ENCODE measurements around the gene OR1I1.
"Not testable (repeated sequence)": the region's sequence is repeated elsewhere in the genome, so short reads cannot be mapped to it uniquely, and the experiment has no call there.

OR1I1 gene

DNA sequence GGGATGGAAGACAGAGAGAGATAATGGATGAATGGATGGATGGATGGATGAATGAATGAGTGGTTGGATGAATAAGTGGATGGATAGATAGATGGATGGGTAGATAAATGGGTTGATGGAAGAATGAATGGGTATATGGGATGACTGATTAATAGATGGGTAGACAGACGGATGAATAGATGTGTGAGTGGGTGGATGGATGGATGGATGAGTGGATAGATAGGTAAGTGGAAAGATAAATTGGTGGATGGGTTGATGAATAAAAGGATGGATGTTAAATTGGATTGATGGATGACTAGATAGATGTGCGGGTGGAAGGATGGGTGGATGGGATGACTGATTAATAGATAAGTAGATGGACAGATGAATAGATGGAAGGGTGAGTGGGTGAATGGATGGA, 31.4 kb upstream of the OR1I1 start:
- no peak overlapping the region for H3K9ac ChIP-seq
- H4K20me1 ChIP-seq, result no peaks in the 10 kb centered on the region
- H3K4me1 ChIP-seq, result no peaks in the 10 kb centered on the region
- no peak overlapping the region for H3K4me3 ChIP-seq
- no peaks in the 10 kb centered on the region for H3K36me3 ChIP-seq
- no peak overlapping the region for H3K27ac ChIP-seq
- H3K4me2 ChIP-seq, result no peak overlapping the region
- no peaks in the 10 kb centered on the region for H3K27me3 ChIP-seq
- H3K9me3 ChIP-seq, result no peaks in the 10 kb centered on the region
- no peak for TF ChIP-seq Cebpa-rat (IDR thresholded peaks at IDR 0.05)

DNA sequence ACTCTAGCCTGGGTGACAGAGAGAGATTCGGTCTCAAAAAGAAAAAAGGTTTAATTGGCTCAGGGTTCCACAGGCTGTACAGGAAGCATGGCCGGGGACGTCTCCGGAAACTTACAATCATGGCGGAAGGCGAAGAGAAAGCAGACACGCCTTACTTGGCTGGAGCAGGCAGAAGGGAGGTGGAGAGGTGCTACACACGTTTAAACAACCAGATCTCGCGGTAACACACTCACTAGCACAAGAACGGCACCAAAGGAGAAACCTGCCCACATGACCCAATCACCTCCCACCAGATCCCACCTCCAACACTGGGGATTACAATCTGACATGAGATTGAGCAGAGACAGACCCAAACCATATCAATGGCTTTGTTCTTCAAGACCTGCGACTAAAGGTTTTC, 20.0 kb upstream of the OR1I1 start:
- H3K4me3 ChIP-seq, result no peak overlapping the region
- no peak overlapping the region for H3K4me2 ChIP-seq
- no peaks in the 10 kb centered on the region for H3K36me3 ChIP-seq
- no peak overlapping the region for H3K27ac ChIP-seq
- no peaks in the 10 kb centered on the region for H3K9me3 ChIP-seq
- H3K4me1 ChIP-seq, result no peaks in the 10 kb centered on the region
- H3K9ac ChIP-seq, result no peak overlapping the region
- no peak for TF ChIP-seq Cebpa-rat (IDR thresholded peaks at IDR 0.05)
- no peaks in the 10 kb centered on the region for H4K20me1 ChIP-seq
- no peaks in the 10 kb centered on the region for H3K27me3 ChIP-seq

DNA sequence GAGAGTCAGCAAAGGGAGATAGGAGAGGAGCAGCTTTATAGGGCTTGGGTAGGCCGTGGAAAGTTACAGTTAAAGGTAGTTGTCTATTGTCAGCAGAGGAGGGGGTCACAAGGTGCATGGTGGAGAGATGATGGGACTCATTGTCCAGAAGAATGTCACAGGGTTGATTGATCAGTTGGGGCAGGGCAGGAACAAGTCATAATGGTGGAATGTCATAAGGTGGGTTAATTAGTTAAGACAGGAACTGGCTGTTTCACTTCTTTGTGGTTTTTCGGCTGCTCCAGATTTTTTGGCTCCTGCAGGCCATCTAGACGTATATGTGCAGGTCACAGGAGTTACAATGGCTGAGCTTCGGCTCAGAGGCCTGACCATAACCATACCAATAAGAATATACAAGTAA, 11.6 kb upstream of the OR1I1 start:
- not testable (repeated sequence) for H3K27me3 ChIP-seq, H3K4me1 ChIP-seq, H3K9ac ChIP-seq, H3K4me2 ChIP-seq, H3K9me3 ChIP-seq, H4K20me1 ChIP-seq, H3K27ac ChIP-seq, H3K4me3 ChIP-seq, H3K36me3 ChIP-seq

DNA sequence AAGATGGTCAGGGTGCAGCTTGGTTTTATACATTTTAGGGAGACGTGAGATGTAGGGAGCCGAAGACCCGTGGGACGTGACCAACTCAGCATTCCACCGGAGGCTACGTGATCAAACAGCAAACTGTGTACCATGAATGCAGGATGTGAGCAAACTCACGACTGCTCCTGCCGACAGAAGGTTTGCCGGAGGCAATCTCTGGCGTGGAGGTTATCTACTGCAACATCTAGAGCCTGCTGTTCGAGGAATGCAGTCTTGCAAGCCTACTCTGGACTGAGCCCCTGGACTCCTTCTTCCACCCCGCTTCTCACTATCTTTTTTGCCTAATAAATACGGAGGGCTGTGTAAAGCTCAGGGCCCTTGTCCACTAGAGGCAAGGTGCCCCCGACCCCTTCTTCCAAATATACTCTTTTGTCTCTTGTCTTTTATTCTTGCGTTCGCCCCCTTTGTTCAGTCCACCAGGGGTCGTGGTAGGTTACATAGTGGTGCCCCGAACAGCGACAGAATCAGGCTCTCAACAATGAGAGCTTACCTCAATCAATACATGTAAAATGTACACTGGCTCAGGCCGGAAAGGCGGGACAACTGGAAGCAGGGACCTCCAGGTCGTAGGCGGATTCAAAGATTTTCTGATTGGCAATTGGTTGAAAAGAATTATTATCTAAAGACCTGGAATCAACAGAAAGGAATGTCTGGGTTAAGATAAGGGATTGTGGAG, 8.9 kb upstream of the OR1I1 start:
- no peak overlapping the region for H3K4me3 ChIP-seq

DNA sequence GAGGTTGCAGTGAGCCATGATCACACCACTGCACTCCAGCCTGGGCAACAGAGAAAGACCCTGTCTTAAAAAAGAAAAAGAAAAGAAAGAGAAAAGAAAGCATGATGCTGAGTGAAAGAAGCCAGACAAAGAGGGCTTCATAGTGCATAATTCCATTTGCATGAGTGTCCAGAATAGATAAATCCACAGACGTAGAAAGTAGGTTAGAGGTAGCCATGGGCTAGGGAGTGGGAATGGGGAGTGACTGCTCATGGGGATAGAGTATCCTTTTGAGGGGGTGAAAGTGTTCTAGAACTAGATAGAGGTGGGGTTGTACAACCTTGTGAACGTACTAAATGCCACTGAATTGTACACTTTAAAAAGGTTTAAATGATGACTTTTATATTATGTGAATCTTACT, 7.6 kb upstream of the OR1I1 start:
- H3K27ac ChIP-seq, result no peak overlapping the region

More for the DNA sequence above, 8.9 kb upstream of the OR1I1 start:
- Histone ChIP-seq H3K27me3 (no peaks in the 10 kb centered on the region), H3K27ac (no peak overlapping the region), H3K36me3 (no peaks in the 10 kb centered on the region), H3K9me3 (no peaks in the 10 kb centered on the region), H3K4me2 (no peak overlapping the region), H4K20me1 (no peaks in the 10 kb centered on the region), H3K9ac (no peak overlapping the region), H3K4me1 (no peaks in the 10 kb centered on the region)
- no peak for TF ChIP-seq Cebpa-rat (IDR thresholded peaks at IDR 0.05)

DNA sequence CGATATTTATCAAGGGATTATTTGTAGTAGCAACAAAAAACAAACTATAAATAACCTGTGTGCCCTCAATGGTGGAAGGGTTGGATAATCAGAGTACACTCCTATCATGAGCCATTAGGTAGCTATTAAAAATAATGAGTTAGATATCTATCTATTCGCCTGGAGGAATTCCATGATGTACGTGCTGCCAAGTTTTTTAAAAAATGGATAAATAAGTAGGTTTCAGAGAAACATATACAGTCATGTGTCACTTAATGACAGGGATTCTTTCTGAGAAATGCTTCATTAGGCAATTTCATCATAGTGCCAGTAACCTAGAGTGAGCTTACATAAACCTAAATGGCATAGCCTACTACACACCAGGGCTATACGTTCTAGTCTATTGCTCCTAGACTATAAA, 6.2 kb upstream of the OR1I1 start:
- H3K9me3 ChIP-seq, result no peaks in the 10 kb centered on the region
- no peak overlapping the region for H3K9ac ChIP-seq
- H3K36me3 ChIP-seq, result no peaks in the 10 kb centered on the region
- no peaks in the 10 kb centered on the region for H4K20me1 ChIP-seq
- H3K4me3 ChIP-seq, result no peak overlapping the region
- no peak for TF ChIP-seq Cebpa-rat (IDR thresholded peaks at IDR 0.05)
- no peaks in the 10 kb centered on the region for H3K4me1 ChIP-seq
- no peak overlapping the region for H3K27ac ChIP-seq
- H3K27me3 ChIP-seq, result no peaks in the 10 kb centered on the region
- no peak overlapping the region for H3K4me2 ChIP-seq

More for the DNA sequence above, 7.6 kb upstream of the OR1I1 start:
- no peaks in the 10 kb centered on the region for H3K36me3 ChIP-seq
- H4K20me1 ChIP-seq, result no peaks in the 10 kb centered on the region
- H3K9ac ChIP-seq, result no peak overlapping the region
- no peak for TF ChIP-seq Cebpa-rat (IDR thresholded peaks at IDR 0.05)
- no peaks in the 10 kb centered on the region for H3K9me3 ChIP-seq
- no peaks in the 10 kb centered on the region for H3K4me1 ChIP-seq
- no peak overlapping the region for H3K4me2 ChIP-seq
- no peaks in the 10 kb centered on the region for H3K27me3 ChIP-seq
- H3K4me3 ChIP-seq, result no peak overlapping the region

DNA sequence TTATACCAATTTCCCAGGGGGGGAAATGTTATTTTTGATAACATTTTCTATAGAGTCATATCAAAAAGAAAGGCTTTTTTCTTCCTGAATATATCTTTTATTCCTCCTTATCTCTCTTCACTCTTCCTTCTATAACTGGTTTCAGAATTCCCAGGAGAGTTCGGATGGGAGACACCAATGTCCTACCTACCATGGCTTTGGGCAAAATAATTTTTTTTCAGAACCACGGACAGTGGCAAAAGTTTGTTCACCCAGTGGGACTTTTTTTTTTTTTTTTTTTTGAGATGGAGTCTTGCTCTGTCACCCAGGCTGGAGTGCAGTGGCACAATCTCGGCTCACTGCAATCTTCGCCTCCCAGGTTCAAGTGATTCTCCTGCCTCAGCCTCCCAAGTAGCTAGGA, 2.0 kb upstream of the OR1I1 start:
- H3K4me3 ChIP-seq, H3K9me3 ChIP-seq, H3K9ac ChIP-seq, H3K4me1 ChIP-seq, H3K4me2 ChIP-seq, H3K27ac ChIP-seq, H3K27me3 ChIP-seq, H3K36me3 ChIP-seq, H4K20me1 ChIP-seq: not testable (repeated sequence)

DNA sequence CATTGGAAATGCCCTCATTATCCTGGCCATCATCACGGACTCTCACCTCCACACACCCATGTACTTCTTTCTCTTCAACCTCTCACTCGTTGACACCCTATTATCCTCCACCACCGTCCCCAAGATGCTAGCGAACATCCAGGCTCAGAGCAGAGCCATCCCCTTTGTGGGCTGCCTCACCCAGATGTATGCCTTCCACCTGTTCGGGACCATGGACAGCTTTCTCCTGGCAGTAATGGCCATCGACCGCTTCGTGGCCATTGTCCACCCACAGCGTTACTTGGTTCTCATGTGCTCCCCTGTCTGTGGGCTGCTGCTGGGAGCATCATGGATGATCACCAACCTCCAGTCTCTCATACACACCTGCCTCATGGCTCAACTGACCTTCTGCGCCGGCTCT, 5.2 kb downstream of the OR1I1 start:
- Histone ChIP-seq H3K27me3 (no peaks in the 10 kb centered on the region), H3K36me3 (no peaks in the 10 kb centered on the region), H3K9me3 (no peaks in the 10 kb centered on the region), H3K27ac (no peak overlapping the region), H4K20me1 (no peaks in the 10 kb centered on the region), H3K4me1 (no peaks in the 10 kb centered on the region), H3K9ac (no peak overlapping the region), H3K4me3 (no peak overlapping the region), H3K4me2 (no peak overlapping the region)
- TF ChIP-seq Cebpa-rat (IDR thresholded peaks at IDR 0.05), result no peak

DNA sequence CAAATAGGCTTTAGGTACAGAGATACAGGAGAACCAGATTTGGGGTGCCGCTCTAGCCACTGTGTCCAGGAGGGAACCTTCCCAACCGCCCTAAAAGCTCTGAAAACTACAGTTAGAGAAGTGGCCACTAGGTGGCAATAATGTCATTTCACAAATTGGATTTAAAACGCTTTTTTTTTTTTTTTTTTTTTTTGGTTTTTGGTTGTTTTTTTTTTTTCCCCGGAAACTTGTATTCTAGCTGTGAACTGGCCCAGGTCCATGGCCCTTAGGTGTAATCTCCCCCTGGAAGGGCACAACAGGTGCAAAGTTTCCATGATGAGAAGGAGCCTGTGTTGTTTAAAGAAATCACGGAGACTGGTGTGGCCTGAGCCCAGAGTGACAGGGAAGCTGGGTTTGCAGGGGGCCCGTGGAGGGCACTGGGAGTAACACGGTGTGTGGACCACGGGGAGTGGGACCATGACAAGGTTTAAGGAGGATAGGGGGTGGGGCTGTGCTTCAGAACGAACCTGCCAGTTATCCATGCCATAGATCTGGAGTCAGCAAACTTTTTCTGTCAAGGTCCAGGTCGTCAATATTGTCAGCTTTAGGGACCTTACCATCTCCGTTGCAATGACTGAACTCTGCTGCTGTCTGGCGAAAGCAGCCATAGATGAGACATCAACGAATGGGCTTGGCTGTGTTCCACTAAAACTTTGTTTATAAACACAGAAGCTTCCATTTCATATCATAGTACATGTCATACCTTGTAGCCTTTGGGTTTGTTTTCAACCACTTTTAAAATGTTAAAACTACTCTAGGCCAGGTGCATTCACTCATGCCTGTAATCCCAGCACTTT, 10.1 kb downstream of the OR1I1 start:
- no peak overlapping the region for H3K27ac ChIP-seq
- no peaks in the 10 kb centered on the region for H3K36me3 ChIP-seq
- no peaks in the 10 kb centered on the region for H3K4me1 ChIP-seq
- no peaks in the 10 kb centered on the region for H3K27me3 ChIP-seq
- no peak overlapping the region for H3K4me2 ChIP-seq
- no peak for TF ChIP-seq Cebpa-rat (IDR thresholded peaks at IDR 0.05)
- no peaks in the 10 kb centered on the region for H3K9me3 ChIP-seq
- H3K9ac ChIP-seq, result no peak overlapping the region
- no peaks in the 10 kb centered on the region for H4K20me1 ChIP-seq
- no peak overlapping the region for H3K4me3 ChIP-seq

DNA sequence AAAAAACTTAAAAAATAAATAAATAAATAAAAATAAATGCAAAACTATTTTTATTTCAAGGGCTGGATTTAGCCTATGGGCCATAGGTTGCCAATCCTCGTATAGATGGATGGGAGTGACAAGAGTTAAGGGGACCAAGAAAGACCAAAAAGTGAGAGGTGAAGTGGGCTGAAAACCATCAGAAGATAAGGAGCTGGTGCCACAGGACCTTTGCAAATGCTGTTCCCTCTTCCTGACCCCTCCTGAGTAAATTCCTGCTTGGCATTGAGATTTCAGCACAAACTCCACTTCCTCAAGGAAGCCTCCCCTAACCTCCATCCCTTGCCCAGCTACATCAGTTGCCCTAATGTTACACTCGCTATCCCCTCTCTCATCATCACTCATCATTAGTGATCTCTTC, 11.0 kb downstream of the OR1I1 start:
- no peak overlapping the region for H3K4me2 ChIP-seq
- H4K20me1 ChIP-seq, result no peaks in the 10 kb centered on the region
- TF ChIP-seq Cebpa-rat (IDR thresholded peaks at IDR 0.05), result no peak
- no peak overlapping the region for H3K27ac ChIP-seq
- no peaks in the 10 kb centered on the region for H3K4me1 ChIP-seq
- H3K36me3 ChIP-seq, result no peaks in the 10 kb centered on the region
- no peak overlapping the region for H3K9ac ChIP-seq
- no peaks in the 10 kb centered on the region for H3K27me3 ChIP-seq
- no peak overlapping the region for H3K4me3 ChIP-seq
- H3K9me3 ChIP-seq, result no peaks in the 10 kb centered on the region

All from BLaER1 (cell line).